Astrocyte (in vitro differentiated cells and primary cell): ENCODE results near the gene WSCD2. TPM values are rescaled to one million over a fixed set of nuclear protein-coding genes. Genes with fewer than 3 reads are reported as not detected.
"Not testable (repeated sequence)": the region's sequence is repeated elsewhere in the genome, so short reads cannot be mapped to it uniquely, and the experiment has no call there.

ENCODE experiments used
- DNase-seq: peaks from one replicate; pipeline ENCODE4 v3.0.0-alpha.2; 2010; ENCODE audit warnings: low read depth
- FAIRE-seq: peaks from 2 replicates; lab custom pipeline; 2011; peaks lifted over from hg19 to GRCh38; lab: Jason Lieb, UNC
- H2AFZ ChIP-seq: 2 replicates; pipeline ENCODE4 v1.6.0; 2012; ENCODE audit warnings: low read depth, low read length, inconsistent platforms
- H3K27ac ChIP-seq: 2 replicates; pipeline ENCODE4 v1.5.1; 2011; ENCODE audit warnings: low read depth, low read length, inconsistent platforms
- H3K27me3 ChIP-seq: 2 replicates; pipeline ENCODE4 v1.6.0; 2011; ENCODE audit warnings: low read length, inconsistent platforms; ENCODE audit not compliant: insufficient read depth
- H3K36me3 ChIP-seq: 2 replicates; pipeline ENCODE4 v1.5.1; 2011; ENCODE audit warnings: low read length, inconsistent platforms; ENCODE audit not compliant: insufficient read depth
- H3K4me1 ChIP-seq: 2 replicates; pipeline ENCODE4 v1.5.1; 2011; ENCODE audit warnings: low read length, inconsistent platforms; ENCODE audit not compliant: insufficient read depth
- H3K4me2 ChIP-seq: 2 replicates; pipeline ENCODE4 v1.6.0; 2012; ENCODE audit warnings: low read length, inconsistent platforms
- H3K4me3 ChIP-seq: 2 replicates; pipeline ENCODE4 v1.5.1; 2011; ENCODE audit warnings: low read depth, mild to moderate bottlenecking, low read length, inconsistent platforms; ENCODE audit not compliant: insufficient read depth
- H3K79me2 ChIP-seq: 2 replicates; pipeline ENCODE4 v1.6.0; 2012; ENCODE audit warnings: mild to moderate bottlenecking, low read length, inconsistent platforms; ENCODE audit not compliant: insufficient read depth
- H3K9ac ChIP-seq: 2 replicates; pipeline ENCODE4 v1.6.0; 2012; ENCODE audit warnings: mild to moderate bottlenecking, low read length, inconsistent platforms
- H3K9me3 ChIP-seq: 2 replicates; pipeline ENCODE4 v1.5.1; 2012; ENCODE audit warnings: low read depth, mild to moderate bottlenecking, low read length, inconsistent platforms; ENCODE audit not compliant: insufficient read depth
- H4K20me1 ChIP-seq: 2 replicates; pipeline ENCODE4 v1.6.0; 2012; ENCODE audit warnings: low read length, inconsistent platforms; ENCODE audit not compliant: insufficient read depth
- H3K27ac Mint-ChIP-seq: one replicate; pipeline ENCODE4 v1.8.0; 2021; ENCODE audit warnings: mild to moderate bottlenecking, mixed read lengths; ENCODE audit not compliant: unreplicated experiment
- H3K27me3 Mint-ChIP-seq: one replicate; pipeline ENCODE4 v1.8.0; 2021; ENCODE audit warnings: low read depth, mixed read lengths; ENCODE audit not compliant: unreplicated experiment
- H3K36me3 Mint-ChIP-seq: one replicate; pipeline ENCODE4 v1.8.0; 2021; ENCODE audit warnings: low read depth, mixed read lengths; ENCODE audit not compliant: unreplicated experiment
- H3K4me1 Mint-ChIP-seq: one replicate; pipeline ENCODE4 v1.8.0; 2021; ENCODE audit warnings: low read depth, mixed read lengths; ENCODE audit not compliant: unreplicated experiment
- H3K4me3 Mint-ChIP-seq: one replicate; pipeline ENCODE4 v1.8.0; 2021; ENCODE audit warnings: mild to moderate bottlenecking, moderate library complexity, mixed read lengths; ENCODE audit not compliant: unreplicated experiment
- H3K9me3 Mint-ChIP-seq: one replicate; pipeline ENCODE4 v1.8.0; 2021; ENCODE audit warnings: mild to moderate bottlenecking, mixed read lengths; ENCODE audit not compliant: unreplicated experiment
- CTCF ChIP-seq: IDR thresholded peaks from 2 replicates; pipeline ENCODE4 v1.5.1; 2011; ENCODE audit warnings: low read depth, mild to moderate bottlenecking, inconsistent platforms, low read length, moderate library complexity; ENCODE audit not compliant: insufficient read depth
- EZH2 ChIP-seq: IDR thresholded peaks from 2 replicates; pipeline ENCODE4 v1.6.1; 2012; ENCODE audit warnings: mild to moderate bottlenecking, low read length, inconsistent platforms; ENCODE audit not compliant: insufficient read depth
- total RNA-seq: library from RNA; stranded (reverse); gene quantifications from 2 replicates; pipeline ENCODE4 v1.2.1, GENCODE V29; 2021

WSCD2 gene
- total RNA-seq, 1 donor from 2014 or later, result 0.11 TPM

GRCh38 chr12:108215458-108215857 is 86.4 kb downstream of the WSCD2 start:
- Mint-ChIP-seq H3K9me3 (peaks cover 2% of the 10 kb centered on the region), H3K27ac (no peak overlapping the region)

GRCh38 chr12:108218921-108219320 is 89.8 kb downstream of the WSCD2 start:
- no peaks in the 10 kb centered on the region for H3K27me3 ChIP-seq
- H3K79me2 ChIP-seq, result no peaks in the 10 kb centered on the region
- Mint-ChIP-seq H3K9me3 (peaks cover 2% of the 10 kb centered on the region), H3K4me1 (no peaks in the 10 kb centered on the region), H3K36me3 (no peaks in the 10 kb centered on the region), H3K27me3 (peaks cover 52% of the 10 kb centered on the region), H3K27ac (no peak overlapping the region), H3K4me3 (no peak overlapping the region)
- H4K20me1 ChIP-seq, result no peaks in the 10 kb centered on the region
- no peak overlapping the region for H3K27ac ChIP-seq
- TF ChIP-seq CTCF (no peak), EZH2 (no peak)
- no peak overlapping the region for H3K4me3 ChIP-seq
- no peaks in the 10 kb centered on the region for H3K9me3 ChIP-seq
- DNase-seq (no peak), FAIRE-seq (no peak)
- H3K4me1 ChIP-seq, result no peaks in the 10 kb centered on the region
- no peak overlapping the region for H2AFZ ChIP-seq
- no peaks in the 10 kb centered on the region for H3K36me3 ChIP-seq
- H3K9ac ChIP-seq, result no peak overlapping the region
- H3K4me2 ChIP-seq, result no peak overlapping the region

More at GRCh38 chr12:108215458-108215857, 86.4 kb downstream of the WSCD2 start:
- no peaks in the 10 kb centered on the region for H3K27me3 ChIP-seq
- FAIRE-seq, result no peak
- Mint-ChIP-seq H3K4me1 (no peaks in the 10 kb centered on the region), H3K27me3 (peaks cover 59% of the 10 kb centered on the region), H3K4me3 (no peak overlapping the region), H3K36me3 (no peaks in the 10 kb centered on the region)
- no peak for DNase-seq
- no peak overlapping the region for H3K27ac ChIP-seq
- H3K36me3 ChIP-seq, result no peaks in the 10 kb centered on the region
- no peak overlapping the region for H3K4me3 ChIP-seq
- H3K9me3 ChIP-seq, result no peaks in the 10 kb centered on the region
- no peaks in the 10 kb centered on the region for H3K79me2 ChIP-seq
- H2AFZ ChIP-seq, result no peak overlapping the region
- no peak overlapping the region for H3K9ac ChIP-seq
- H4K20me1 ChIP-seq, result no peaks in the 10 kb centered on the region
- no peak overlapping the region for H3K4me2 ChIP-seq
- H3K4me1 ChIP-seq, result no peaks in the 10 kb centered on the region
- TF ChIP-seq EZH2, result no peak
- no peak for TF ChIP-seq CTCF

- H3K9me3 ChIP-seq, H2AFZ ChIP-seq, H3K4me1 Mint-ChIP-seq, H3K27ac ChIP-seq, H3K9ac ChIP-seq, H3K36me3 Mint-ChIP-seq, H3K36me3 ChIP-seq, H3K4me2 ChIP-seq, H3K79me2 ChIP-seq, H3K27me3 ChIP-seq, DNase-seq, H4K20me1 ChIP-seq, H3K4me3 ChIP-seq, H3K4me1 ChIP-seq, H3K9me3 Mint-ChIP-seq, H3K27ac Mint-ChIP-seq, FAIRE-seq, H3K4me3 Mint-ChIP-seq: not testable (repeated sequence)
- H3K27me3 Mint-ChIP-seq, result peaks cover 23% of the 10 kb centered on the region
Measured at GRCh38 chr12:108225101-108225500, 96.0 kb downstream of the WSCD2 start.
